ENCODE measurements around the gene CIC.

DNA sequence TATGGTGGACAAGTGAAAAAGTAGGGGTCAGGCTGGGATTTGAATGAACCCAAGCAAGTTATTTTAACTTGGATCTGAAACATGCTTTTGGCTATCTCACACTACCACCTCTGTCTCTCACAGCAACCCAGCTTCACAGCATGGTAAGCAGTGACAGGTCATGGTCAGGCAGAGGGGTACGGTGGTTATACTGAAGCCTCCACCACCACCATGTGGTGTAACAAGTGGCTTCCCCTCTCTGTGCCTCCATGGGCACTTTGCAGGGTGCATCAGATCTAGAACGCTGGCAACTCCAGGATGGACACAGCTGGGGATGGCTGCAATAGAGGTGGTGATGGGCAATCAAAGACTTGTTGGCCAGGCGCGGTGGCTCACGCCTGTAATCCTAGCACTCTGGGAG, 43.3 kb downstream of the CIC start:
- TF ChIP-seq POLR2A (IDR thresholded peaks at IDR 0.05) = no peak
- TF ChIP-seq, protein P1, sequence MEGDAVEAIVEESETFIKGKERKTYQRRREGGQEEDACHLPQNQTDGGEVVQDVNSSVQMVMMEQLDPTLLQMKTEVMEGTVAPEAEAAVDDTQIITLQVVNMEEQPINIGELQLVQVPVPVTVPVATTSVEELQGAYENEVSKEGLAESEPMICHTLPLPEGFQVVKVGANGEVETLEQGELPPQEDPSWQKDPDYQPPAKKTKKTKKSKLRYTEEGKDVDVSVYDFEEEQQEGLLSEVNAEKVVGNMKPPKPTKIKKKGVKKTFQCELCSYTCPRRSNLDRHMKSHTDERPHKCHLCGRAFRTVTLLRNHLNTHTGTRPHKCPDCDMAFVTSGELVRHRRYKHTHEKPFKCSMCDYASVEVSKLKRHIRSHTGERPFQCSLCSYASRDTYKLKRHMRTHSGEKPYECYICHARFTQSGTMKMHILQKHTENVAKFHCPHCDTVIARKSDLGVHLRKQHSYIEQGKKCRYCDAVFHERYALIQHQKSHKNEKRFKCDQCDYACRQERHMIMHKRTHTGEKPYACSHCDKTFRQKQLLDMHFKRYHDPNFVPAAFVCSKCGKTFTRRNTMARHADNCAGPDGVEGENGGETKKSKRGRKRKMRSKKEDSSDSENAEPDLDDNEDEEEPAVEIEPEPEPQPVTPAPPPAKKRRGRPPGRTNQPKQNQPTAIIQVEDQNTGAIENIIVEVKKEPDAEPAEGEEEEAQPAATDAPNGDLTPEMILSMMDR (IDR thresholded peaks at IDR 0.05) = no peak

All from lower leg skin (tissue), 3 donors.